Neural cell (in vitro differentiated cells): ENCODE measurements around the gene PSD2.

Experiments
- CTCF ChIP-seq: fragments of 450-650 bp; IDR thresholded peaks from 2 replicates; pipeline ENCODE4 v1.5.1; 2014; ENCODE audit warnings: antibody characterized with exemption, mild to moderate bottlenecking, moderate library complexity; ENCODE audit not compliant: poor library complexity, severe bottlenecking
- EZH2 ChIP-seq: fragments of 200-600, 300-800 bp; shearing (Covaris generic), sonication (generic); IDR thresholded peaks from 2 replicates; pipeline ENCODE4 v1.6.1; 2014; ENCODE audit warnings: antibody characterized with exemption, low read length, borderline replicate concordance, mild to moderate bottlenecking; ENCODE audit not compliant: insufficient read depth, poor library complexity, severe bottlenecking
- POLR2AphosphoS5 ChIP-seq: IDR thresholded peaks from 2 replicates; pipeline ENCODE4 v1.6.1; 2012
- SMC3 ChIP-seq: fragments of 450-650 bp; conservative IDR thresholded peaks from 2 replicates; pipeline ENCODE4 v1.6.1; 2014; ENCODE audit warnings: antibody characterized with exemption, mild to moderate bottlenecking, moderate library complexity; ENCODE audit not compliant: poor library complexity
- TF ChIP-seq, protein P1 (sequence below): IDR thresholded peaks from 2 replicates; pipeline ENCODE4 v1.6.1; 2012; ENCODE audit warnings: borderline replicate concordance

DNA sequence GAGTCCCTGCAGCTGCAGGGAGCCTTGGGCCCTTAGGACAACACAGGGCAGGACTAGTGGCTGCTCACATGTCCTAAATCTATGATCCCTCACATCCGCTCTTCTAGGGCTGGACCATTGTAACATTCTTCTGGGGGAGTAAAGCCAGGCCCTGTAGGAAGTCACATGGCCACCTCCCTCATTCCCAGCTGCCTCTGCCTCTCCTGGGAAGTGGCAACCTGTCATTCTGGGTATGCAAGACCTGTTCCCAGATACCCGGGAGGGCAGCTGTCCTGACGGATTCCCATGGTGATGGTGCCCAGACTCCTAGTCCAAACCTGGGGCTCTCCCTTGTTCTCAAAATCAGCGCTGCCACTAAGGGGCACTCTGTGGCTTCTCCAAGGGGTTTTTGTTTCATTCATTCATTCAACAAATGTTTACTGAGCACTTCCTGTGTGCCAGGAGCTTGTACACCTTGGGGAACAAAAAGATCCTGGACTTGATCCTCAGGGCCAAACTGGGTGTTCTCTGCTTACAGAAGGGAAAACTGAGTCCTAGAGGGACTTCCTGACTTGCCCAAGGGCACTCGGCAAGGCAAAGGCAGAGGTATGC lies 85.6 kb downstream of the PSD2 start:
- no peak for TF ChIP-seq CTCF
- TF ChIP-seq EZH2 = no peak
- TF ChIP-seq POLR2AphosphoS5 = no peak
- TF ChIP-seq, protein P1, sequence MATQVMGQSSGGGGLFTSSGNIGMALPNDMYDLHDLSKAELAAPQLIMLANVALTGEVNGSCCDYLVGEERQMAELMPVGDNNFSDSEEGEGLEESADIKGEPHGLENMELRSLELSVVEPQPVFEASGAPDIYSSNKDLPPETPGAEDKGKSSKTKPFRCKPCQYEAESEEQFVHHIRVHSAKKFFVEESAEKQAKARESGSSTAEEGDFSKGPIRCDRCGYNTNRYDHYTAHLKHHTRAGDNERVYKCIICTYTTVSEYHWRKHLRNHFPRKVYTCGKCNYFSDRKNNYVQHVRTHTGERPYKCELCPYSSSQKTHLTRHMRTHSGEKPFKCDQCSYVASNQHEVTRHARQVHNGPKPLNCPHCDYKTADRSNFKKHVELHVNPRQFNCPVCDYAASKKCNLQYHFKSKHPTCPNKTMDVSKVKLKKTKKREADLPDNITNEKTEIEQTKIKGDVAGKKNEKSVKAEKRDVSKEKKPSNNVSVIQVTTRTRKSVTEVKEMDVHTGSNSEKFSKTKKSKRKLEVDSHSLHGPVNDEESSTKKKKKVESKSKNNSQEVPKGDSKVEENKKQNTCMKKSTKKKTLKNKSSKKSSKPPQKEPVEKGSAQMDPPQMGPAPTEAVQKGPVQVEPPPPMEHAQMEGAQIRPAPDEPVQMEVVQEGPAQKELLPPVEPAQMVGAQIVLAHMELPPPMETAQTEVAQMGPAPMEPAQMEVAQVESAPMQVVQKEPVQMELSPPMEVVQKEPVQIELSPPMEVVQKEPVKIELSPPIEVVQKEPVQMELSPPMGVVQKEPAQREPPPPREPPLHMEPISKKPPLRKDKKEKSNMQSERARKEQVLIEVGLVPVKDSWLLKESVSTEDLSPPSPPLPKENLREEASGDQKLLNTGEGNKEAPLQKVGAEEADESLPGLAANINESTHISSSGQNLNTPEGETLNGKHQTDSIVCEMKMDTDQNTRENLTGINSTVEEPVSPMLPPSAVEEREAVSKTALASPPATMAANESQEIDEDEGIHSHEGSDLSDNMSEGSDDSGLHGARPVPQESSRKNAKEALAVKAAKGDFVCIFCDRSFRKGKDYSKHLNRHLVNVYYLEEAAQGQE = no peak
- TF ChIP-seq SMC3 = no peak
